ENCODE data around the gene MGAT3.

Gene MGAT3

GRCh38 chr22:39443398-39443797 is 13.4 kb upstream of the MGAT3 start:
- no peak overlapping the region for H3K4me3 ChIP-seq (ENCODE audit: low read length)
- DNase-seq (ENCODE audit: low read depth) = no peak
- TF ChIP-seq, protein P1, sequence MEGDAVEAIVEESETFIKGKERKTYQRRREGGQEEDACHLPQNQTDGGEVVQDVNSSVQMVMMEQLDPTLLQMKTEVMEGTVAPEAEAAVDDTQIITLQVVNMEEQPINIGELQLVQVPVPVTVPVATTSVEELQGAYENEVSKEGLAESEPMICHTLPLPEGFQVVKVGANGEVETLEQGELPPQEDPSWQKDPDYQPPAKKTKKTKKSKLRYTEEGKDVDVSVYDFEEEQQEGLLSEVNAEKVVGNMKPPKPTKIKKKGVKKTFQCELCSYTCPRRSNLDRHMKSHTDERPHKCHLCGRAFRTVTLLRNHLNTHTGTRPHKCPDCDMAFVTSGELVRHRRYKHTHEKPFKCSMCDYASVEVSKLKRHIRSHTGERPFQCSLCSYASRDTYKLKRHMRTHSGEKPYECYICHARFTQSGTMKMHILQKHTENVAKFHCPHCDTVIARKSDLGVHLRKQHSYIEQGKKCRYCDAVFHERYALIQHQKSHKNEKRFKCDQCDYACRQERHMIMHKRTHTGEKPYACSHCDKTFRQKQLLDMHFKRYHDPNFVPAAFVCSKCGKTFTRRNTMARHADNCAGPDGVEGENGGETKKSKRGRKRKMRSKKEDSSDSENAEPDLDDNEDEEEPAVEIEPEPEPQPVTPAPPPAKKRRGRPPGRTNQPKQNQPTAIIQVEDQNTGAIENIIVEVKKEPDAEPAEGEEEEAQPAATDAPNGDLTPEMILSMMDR (conservative IDR thresholded peaks at IDR 0.05; ENCODE audit: low read length) = no peak

- TF ChIP-seq, protein P1 (conservative IDR thresholded peaks at IDR 0.05; ENCODE audit: low read length) = no peak
- no peak overlapping the region for H3K4me3 ChIP-seq (ENCODE audit: low read length)
- DNase-seq (ENCODE audit: low read depth) = no peak
Observed at GRCh38 chr22:39444247-39444800, 12.5 kb upstream of the MGAT3 start.

GRCh38 chr22:39444937-39445465 is 11.8 kb upstream of the MGAT3 start:
- no peak for DNase-seq (ENCODE audit: low read depth)
- H3K4me3 ChIP-seq (ENCODE audit: low read length) = no peak overlapping the region
- TF ChIP-seq, protein P1 (conservative IDR thresholded peaks at IDR 0.05; ENCODE audit: low read length) = no peak

DNA sequence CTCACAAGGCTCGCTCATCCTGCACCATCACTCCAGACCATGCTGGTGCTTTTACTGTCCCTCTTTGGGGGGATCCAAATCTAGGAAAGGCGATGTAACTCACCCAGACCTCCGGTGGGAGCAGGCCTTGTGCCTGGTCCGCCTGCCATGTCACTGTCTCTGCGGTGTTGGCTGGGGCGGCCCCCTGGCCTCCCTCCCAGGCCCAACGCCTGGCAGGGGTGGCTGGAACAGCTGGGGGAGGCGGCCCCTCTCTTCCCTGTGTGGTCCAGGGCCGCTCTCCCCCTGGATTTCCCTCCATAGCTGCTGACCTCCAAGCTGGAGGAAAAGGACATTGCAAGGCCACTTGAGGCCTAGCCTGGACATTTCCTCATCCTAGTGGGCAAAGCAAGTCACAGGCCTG is 11.1 kb upstream of the MGAT3 start:
- TF ChIP-seq, protein P1 (conservative IDR thresholded peaks at IDR 0.05; ENCODE audit: low read length) = no peak
- H3K4me3 ChIP-seq (ENCODE audit: low read length) = no peak overlapping the region
- DNase-seq (ENCODE audit: low read depth) = no peak

DNA sequence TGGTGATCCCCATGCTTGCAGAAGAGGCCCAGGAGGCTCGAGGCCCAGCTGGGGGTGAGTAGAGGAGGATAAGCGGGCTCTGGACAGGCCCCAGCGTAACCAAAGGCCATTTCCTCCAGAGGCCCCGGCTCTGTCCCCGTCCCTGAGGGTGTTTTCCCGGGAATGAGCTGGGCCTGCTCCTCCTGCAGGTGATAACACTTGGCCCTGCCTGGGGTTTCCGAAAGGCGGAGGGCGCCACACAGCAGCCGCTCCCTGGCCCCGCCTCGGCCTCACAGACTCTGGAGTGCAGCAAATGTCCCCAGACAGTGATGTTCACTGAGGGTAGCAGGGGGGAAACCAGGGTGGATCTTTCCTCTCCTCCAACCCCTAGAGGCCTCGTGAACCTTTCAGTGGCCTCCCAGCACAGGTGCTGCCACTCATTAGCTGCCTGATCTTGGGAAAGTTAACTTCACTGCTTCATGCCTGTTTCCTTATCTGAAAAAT is 10.5 kb upstream of the MGAT3 start:
- no peak overlapping the region for H3K4me3 ChIP-seq (ENCODE audit: low read length)
- TF ChIP-seq, protein P1 (conservative IDR thresholded peaks at IDR 0.05; ENCODE audit: low read length) = no peak
- DNase-seq (ENCODE audit: low read depth) = no peak

DNA sequence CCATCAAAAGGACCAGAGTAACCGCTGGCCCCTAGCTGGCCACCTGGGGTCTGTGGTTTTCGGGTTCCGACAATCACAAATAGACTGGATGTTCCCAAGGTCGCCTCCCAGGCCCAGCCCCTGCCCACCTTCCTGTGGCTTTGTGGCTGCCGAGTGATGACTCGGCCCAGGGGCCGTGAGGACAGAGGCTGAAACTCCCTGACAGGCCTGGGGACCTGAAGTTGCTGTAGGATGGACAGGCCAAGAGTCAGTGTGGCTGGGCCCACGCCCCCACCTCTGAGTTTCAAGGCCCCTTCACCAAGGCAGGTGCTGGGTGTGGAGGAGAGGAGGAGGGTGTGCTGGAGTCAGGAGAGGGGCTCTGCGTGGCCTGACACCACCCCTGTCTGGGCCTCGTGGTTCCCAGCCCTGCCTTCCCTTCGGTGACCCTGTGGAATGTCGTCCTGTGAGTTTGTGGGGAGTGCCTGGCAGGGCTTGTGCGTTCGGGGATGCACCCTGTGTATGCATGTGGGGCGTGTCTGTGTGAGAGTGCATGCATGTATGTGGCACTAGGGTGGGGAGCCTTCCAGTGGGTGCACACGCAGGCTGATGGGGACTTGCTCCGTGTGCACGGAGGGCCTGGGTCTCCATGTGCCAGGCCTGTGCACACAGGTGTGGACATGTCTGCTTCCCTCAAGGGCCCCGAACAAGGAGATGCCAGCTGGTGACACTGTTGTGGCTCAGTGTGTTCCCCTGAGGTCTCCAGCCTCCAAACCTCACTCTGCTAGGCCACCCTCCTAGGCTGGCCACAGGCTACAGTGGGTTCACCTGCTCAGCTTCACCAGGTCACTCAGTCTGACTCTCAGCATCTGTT is 8.4 kb upstream of the MGAT3 start:
- H3K4me3 ChIP-seq (ENCODE audit: low read length) = no peak overlapping the region
- TF ChIP-seq, protein P1 (conservative IDR thresholded peaks at IDR 0.05; ENCODE audit: low read length) = no peak
- no peak for DNase-seq (ENCODE audit: low read depth)
